Measurements from ENCODE around the gene ICAM1.

DNA sequence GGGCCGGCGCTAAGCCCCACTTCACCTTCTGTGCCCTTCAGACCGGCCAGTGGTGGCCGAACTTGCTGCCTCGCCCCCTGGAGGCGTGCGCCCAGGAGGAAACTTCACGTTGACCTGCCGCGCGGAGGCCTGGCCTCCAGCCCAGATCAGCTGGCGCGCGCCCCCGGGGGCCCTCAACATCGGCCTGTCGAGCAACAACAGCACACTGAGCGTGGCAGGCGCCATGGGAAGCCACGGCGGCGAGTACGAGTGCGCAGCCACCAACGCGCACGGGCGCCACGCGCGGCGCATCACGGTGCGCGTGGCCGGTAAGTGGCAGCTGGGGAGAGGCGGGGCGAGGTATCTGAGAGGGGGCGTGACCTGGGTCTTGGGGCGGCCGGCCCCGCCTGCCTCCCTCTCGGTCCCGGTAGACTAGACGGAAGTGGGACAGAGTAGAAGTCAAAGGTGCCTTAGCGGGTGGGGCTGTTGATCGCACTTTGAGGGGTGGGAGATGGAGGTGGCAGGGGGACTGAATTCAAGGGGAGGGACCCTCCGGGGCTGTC is 24.5 kb downstream of the ICAM1 start:
- TF ChIP-seq, protein P1, sequence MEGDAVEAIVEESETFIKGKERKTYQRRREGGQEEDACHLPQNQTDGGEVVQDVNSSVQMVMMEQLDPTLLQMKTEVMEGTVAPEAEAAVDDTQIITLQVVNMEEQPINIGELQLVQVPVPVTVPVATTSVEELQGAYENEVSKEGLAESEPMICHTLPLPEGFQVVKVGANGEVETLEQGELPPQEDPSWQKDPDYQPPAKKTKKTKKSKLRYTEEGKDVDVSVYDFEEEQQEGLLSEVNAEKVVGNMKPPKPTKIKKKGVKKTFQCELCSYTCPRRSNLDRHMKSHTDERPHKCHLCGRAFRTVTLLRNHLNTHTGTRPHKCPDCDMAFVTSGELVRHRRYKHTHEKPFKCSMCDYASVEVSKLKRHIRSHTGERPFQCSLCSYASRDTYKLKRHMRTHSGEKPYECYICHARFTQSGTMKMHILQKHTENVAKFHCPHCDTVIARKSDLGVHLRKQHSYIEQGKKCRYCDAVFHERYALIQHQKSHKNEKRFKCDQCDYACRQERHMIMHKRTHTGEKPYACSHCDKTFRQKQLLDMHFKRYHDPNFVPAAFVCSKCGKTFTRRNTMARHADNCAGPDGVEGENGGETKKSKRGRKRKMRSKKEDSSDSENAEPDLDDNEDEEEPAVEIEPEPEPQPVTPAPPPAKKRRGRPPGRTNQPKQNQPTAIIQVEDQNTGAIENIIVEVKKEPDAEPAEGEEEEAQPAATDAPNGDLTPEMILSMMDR (IDR thresholded peaks at IDR 0.05): no peak
- TF ChIP-seq POLR2A (IDR thresholded peaks at IDR 0.05) (no peak), POLR2AphosphoS5 (IDR thresholded peaks at IDR 0.05) (no peak)
